Duodenal mucosa (tissue), 2 donors: ENCODE measurements around the gene IL1B.

ENCODE experiments used
- H3K27ac ChIP-seq: one replicate; pipeline ENCODE4 v1.7.0; 2013; ENCODE audit warnings: low read depth, low read length
- H3K27me3 ChIP-seq, 2 donors: one replicate each; pipeline ENCODE4 v1.7.0; 2013; ENCODE audit warnings: low read length in 2 of 2, control low read depth in 1 of 2; ENCODE audit not compliant: insufficient read depth in 2 of 2, control insufficient read depth in 1 of 2
- H3K36me3 ChIP-seq, 2 donors: one replicate each; pipeline ENCODE4 v1.7.0; 2013; ENCODE audit warnings: low read length in 2 of 2, control low read depth in 1 of 2; ENCODE audit not compliant: insufficient read depth in 2 of 2, control insufficient read depth in 1 of 2
- H3K4me1 ChIP-seq, 2 donors: one replicate each; pipeline ENCODE4 v1.7.0; 2013; ENCODE audit warnings: low read length in 2 of 2, control low read depth in 1 of 2; ENCODE audit not compliant: insufficient read depth in 2 of 2, control insufficient read depth in 1 of 2
- H3K4me3 ChIP-seq, 2 donors: one replicate each; pipeline ENCODE4 v1.7.0; 2013; ENCODE audit warnings: low read length in 2 of 2, low read depth in 1 of 2
- H3K9ac ChIP-seq, 2 donors: one replicate each; pipeline ENCODE4 v1.7.0; 2013; ENCODE audit warnings: low read length in 2 of 2, low read depth in 1 of 2
- H3K9me3 ChIP-seq, 2 donors: one replicate each; pipeline ENCODE4 v1.7.0; 2013; ENCODE audit warnings: low read length in 2 of 2, control low read depth in 1 of 2; ENCODE audit not compliant: control insufficient read depth in 1 of 2

The IL1B gene

GRCh38 chr2:112807233-112807807, 29.3 kb downstream of the IL1B start:
- Histone ChIP-seq H3K4me3 (no peak overlapping the region), H3K9me3 (no peaks in the 10 kb centered on the region), H3K27ac (no peak overlapping the region), H3K4me1 (peaks cover 10% of the 10 kb centered on the region in 2 donors), H3K27me3 (no peaks in the 10 kb centered on the region), H3K9ac (no peak overlapping the region), H3K36me3 (no peaks in the 10 kb centered on the region)

DNA sequence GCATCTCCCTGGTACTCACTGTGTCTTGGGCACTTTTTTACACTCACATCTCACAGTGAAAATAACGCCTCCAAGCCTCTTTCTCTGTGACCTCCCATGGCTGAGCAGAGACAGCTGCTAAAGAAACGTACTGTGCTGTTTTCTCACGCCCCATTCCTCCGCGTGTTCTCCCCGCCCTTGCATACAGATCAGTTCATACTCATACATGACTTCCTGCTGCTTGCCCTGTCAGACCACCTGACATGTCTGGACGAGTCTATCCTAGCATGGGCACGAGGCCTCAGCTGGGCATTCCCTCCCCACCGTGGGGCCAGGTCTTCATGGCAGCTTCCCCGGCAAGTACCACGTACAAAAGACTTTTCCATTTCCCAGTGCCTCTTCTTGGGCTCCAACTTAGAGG, 31.0 kb downstream of the IL1B start:
- no peak overlapping the region for H3K4me3 ChIP-seq
- no peak overlapping the region for H3K9ac ChIP-seq
- no peaks in the 10 kb centered on the region for H3K36me3 ChIP-seq
- no peaks in the 10 kb centered on the region for H3K27me3 ChIP-seq
- H3K27ac ChIP-seq: no peak overlapping the region
- no peaks in the 10 kb centered on the region for H3K9me3 ChIP-seq
- no peaks in the 10 kb centered on the region for H3K4me1 ChIP-seq

DNA sequence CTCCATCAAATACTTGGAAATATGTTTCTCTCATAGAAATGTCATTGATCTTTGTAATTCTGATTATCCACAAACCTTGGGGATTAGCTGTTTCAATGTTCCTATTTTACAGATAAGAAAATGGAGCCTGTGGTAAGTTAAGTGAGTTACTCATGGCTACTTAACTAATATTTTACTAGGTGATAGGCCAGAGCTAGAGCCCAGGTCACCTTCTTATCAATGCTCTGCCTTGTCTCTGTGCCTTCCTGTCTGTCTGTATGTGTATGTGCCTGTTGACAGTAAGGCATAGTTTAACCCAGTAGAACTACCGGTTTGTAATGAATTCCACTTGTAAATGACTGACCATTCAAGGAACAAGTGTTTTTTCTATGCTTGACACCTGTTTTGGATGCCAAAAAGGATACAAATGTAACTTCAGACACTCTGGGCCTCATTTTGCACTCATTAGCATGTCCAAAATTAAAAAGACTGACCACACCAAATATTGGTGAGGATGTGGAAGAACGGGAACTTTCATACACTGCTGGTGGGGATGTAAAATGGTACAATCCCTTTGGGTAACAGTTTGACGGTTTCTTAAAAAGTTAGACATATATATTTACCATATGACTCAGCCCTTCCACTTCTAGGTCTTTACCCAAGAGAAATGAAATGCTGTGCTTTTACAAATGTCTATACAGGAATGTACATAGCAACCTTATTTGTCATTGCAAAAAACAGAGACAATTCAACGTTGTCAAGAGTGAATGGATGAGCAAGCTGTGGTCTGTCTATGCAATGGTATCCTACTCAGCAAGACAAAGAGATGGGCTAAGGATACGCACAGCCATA, 32.7 kb downstream of the IL1B start:
- Histone ChIP-seq H3K9ac (no peak overlapping the region), H3K9me3 (no peaks in the 10 kb centered on the region), H3K27me3 (no peaks in the 10 kb centered on the region), H3K27ac (no peak overlapping the region), H3K4me1 (no peaks in the 10 kb centered on the region), H3K4me3 (no peak overlapping the region), H3K36me3 (no peaks in the 10 kb centered on the region)

- no peaks in the 10 kb centered on the region for H3K36me3 ChIP-seq
- H3K27me3 ChIP-seq: no peaks in the 10 kb centered on the region
- H3K4me1 ChIP-seq: no peaks in the 10 kb centered on the region
- no peak overlapping the region for H3K27ac ChIP-seq
- no peaks in the 10 kb centered on the region for H3K9me3 ChIP-seq
- no peak overlapping the region for H3K4me3 ChIP-seq
- no peak overlapping the region for H3K9ac ChIP-seq
Observed at GRCh38 chr2:112800881-112801583, 35.5 kb downstream of the IL1B start.

DNA sequence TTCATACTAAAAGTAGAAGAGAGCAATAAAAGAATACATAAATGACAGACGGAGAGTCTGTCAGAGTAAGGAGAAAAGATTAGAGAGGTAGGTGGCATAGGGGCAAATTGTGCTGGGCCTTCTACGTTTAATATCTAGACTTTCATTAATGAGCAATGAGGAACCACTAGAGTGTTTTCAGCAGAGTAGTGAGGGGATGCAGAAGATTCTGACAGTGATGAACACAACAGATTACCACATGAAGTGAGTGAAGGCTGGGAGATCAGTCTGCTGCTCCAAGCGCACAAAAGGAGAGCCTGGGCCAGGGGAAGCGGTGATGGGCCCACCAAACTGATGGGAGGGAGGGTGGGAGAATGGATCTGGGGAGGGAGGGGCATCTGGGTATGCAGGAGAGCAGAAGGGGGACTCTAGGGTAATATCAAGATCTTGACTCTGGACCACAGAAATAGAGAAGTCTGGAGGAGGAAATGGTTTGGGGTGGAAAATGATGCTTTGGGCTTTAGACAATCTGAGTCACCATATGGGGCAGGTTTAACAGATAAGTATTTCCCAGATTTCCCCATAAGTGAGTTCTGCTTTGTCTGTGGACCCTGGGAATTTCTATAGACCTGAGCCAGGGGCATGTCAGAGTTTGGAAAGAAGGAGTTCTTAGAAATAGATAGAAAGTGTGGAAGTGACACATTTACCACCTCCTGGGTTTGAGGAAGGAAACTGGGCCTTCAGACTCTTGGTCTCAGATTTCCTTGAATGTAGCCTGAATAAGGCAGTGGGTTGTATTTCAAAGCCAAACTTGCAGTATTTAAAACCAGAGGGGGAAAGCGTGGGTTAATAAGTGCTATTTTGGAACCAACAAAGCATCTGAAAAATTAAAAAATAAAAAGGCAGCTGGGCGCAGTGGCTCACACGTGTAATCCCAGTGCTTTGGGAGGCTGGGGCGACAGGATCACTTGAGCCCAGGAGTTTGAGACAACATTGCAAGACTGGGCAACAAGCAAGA, 37.3 kb downstream of the IL1B start:
- H3K36me3 ChIP-seq: no peaks in the 10 kb centered on the region
- H3K4me3 ChIP-seq: no peak overlapping the region
- no peaks in the 10 kb centered on the region for H3K27me3 ChIP-seq
- H3K9me3 ChIP-seq: no peaks in the 10 kb centered on the region
- no peak overlapping the region for H3K9ac ChIP-seq
- H3K4me1 ChIP-seq: peaks cover under 1 to 8% of the 10 kb centered on the region in 2 donors
- H3K27ac ChIP-seq: no peak overlapping the region

DNA sequence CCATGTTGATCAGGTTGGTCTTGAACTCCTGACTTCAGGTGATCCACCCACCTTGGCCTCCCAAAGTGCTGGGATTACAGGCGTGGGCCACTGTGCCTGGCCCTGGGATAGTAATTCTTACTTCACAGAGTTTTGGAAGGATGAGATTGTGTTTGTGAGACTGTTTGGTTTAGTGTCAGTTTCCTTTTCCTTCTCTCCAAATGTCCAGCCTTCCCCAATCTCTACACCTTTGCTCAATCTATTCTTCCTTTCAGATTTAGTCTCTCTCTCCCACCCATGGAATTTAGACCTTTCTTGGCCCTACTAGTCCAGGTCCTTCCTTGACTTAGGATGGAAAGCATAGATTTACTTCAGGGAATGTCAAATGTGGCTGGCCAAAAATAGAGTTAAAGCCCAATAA, 40.1 kb downstream of the IL1B start:
- Histone ChIP-seq H3K4me1 (peaks cover 4 to 12% of the 10 kb centered on the region in 2 donors), H3K9ac (no peak overlapping the region), H3K36me3 (no peaks in the 10 kb centered on the region), H3K27me3 (no peaks in the 10 kb centered on the region), H3K4me3 (no peak overlapping the region), H3K27ac (no peak overlapping the region), H3K9me3 (no peaks in the 10 kb centered on the region)

GRCh38 chr2:112795774-112796173, 40.8 kb downstream of the IL1B start:
- Histone ChIP-seq H3K27ac (no peak overlapping the region), H3K9me3 (no peaks in the 10 kb centered on the region), H3K4me1 (peaks cover 4 to 12% of the 10 kb centered on the region in 2 donors), H3K27me3 (no peaks in the 10 kb centered on the region), H3K9ac (no peak overlapping the region), H3K36me3 (no peaks in the 10 kb centered on the region), H3K4me3 (no peak overlapping the region)

- H3K4me1 ChIP-seq: peaks cover 4 to 12% of the 10 kb centered on the region in 2 donors
- no peak overlapping the region for H3K27ac ChIP-seq
Observed at GRCh38 chr2:112794841-112795240, 41.7 kb downstream of the IL1B start.

GRCh38 chr2:112794131-112794733, 42.3 kb downstream of the IL1B start:
- H3K9me3 ChIP-seq: no peaks in the 10 kb centered on the region
- H3K9ac ChIP-seq: no peak overlapping the region
- H3K4me3 ChIP-seq: no peak overlapping the region
- H3K27ac ChIP-seq: no peak overlapping the region
- H3K27me3 ChIP-seq: no peaks in the 10 kb centered on the region
- peaks cover 4 to 12% of the 10 kb centered on the region in 2 donors for H3K4me1 ChIP-seq
- no peaks in the 10 kb centered on the region for H3K36me3 ChIP-seq

More at GRCh38 chr2:112794841-112795240, 41.7 kb downstream of the IL1B start:
- H3K9ac ChIP-seq: no peak overlapping the region
- H3K9me3 ChIP-seq: no peaks in the 10 kb centered on the region
- no peak overlapping the region for H3K4me3 ChIP-seq
- no peaks in the 10 kb centered on the region for H3K27me3 ChIP-seq
- no peaks in the 10 kb centered on the region for H3K36me3 ChIP-seq
